GM21723 (cell line): ENCODE measurements around the gene CDKL5.

ENCODE experiments used
- ATAC-seq: cut with Tn5 transposase; IDR thresholded peaks from one replicate; pipeline ENCODE4 v1.9.1; 2021; ENCODE audit warnings: mild to moderate bottlenecking, moderate library complexity; ENCODE audit not compliant: unreplicated experiment

Gene CDKL5

DNA sequence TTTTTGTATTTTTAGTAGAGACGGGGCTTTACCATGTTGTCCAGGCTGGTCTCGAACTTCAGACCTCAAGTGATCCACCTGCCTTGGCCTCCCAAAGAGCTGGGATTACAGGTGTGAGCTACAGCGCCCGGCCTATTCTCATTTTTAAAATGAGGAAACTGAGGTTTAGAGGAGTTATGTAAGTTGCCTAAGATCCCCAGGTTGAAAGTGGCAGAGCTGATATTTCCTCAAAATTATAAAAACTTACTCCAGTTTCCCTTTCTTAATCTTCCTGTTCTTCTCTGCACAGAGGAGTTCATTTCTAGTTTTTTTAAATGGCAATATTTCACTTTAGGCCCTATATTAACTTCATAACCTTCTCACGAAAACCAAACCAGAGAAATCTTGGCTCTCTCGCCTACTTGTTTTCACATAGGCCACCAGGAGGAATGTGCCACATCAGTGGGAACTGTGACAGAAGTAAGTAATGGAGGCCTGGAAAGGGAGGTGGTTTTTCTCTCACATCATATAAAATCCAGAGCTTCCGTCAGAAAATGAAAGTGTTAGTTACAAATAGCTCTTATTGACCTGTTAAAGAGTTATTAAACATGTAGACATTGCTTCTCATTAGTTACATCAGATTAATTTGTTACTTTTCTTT is 262.6 kb downstream of the CDKL5 start:
- no peak for ATAC-seq

DNA sequence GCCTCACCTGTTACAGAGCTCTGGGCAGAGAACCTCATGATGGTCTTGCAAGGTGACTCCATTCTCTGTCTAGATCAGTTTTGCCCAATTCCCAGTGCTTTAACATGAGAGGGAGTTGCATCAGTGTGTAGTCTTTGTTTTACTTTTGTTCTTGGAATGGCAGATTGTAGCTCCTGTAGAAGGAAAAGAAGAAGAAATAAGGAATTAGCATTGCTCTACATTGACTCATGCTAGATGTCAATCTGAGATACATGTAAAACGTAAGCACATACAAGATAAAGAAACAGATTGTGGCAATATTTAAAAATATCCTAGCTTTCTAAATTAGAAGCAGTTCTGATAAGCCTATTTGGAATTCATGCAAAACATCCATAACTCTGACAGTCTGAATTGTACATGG is 266.0 kb downstream of the CDKL5 start:
- no peak for ATAC-seq

GRCh38 chrX:18692541-18692940 is 267.1 kb downstream of the CDKL5 start:
- no peak for ATAC-seq

DNA sequence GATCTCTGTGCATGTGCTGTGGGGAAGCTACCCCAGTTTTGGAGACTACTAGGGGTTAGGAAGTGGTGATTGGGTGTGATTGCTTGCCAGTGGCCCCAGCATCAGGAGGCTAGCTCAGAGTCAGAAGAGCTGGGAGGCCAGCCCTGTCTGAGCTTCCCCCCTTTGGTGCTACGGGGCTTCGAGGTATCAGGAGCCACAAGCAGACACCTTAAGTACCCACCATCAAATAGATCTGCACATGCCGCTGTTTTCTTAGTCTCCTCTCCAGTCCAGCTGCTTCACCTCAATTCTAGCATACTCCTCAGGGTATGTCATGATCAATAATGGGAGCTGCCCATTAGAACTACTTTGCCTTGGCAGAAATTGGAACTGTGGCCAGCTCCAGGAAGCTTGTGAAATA is 271.2 kb downstream of the CDKL5 start:
- ATAC-seq: no peak

- ATAC-seq: no peak
These were observed 273.6 kb downstream of the CDKL5 start for GRCh38 chrX:18698737-18699650.

GRCh38 chrX:18701621-18702361 is 276.4 kb downstream of the CDKL5 start:
- no peak for ATAC-seq

DNA sequence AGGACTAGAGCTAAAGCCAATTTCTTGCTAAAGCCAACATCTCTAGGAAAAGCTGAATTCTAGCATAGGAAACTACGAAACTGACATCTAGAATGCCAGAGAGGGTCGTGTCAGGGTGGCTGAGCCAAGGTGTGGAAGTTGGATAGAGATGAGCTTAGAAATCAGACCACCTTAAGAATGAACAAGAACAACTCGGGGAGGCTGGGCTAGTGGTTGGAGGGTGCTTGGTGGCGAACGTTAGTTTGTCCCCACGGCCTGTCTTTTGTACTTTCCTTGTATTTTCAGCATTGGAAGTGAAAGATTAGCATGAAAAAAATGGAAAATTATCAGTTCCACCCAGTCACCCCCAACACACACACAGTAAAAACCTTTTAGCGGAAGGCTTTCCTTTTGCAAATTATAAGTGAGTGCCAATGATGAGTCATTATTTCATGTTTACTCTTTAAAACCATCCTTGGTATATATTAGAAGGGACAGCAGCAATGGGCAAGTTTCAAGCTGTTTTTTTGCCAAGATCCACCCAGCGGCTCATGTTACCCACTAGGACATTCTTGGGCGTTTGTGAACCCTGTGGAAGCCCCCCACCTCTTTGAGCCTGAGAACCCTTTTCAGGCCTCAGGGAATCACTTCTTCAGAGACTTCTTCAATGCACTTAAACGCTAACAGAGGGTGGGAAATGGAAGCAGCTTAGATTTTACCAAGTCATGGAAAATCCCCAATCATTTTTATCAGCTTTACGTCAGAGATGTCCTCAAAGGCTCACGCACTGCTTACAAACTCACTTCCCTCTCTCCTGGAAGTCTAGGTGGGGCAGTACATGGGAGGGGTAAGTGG is 277.2 kb downstream of the CDKL5 start:
- ATAC-seq: no peak
